ENCODE data around the gene LNX1.
"Not testable (repeated sequence)": the region's sequence is repeated elsewhere in the genome, so short reads cannot be mapped to it uniquely, and the experiment has no call there.

LNX1 gene

DNA sequence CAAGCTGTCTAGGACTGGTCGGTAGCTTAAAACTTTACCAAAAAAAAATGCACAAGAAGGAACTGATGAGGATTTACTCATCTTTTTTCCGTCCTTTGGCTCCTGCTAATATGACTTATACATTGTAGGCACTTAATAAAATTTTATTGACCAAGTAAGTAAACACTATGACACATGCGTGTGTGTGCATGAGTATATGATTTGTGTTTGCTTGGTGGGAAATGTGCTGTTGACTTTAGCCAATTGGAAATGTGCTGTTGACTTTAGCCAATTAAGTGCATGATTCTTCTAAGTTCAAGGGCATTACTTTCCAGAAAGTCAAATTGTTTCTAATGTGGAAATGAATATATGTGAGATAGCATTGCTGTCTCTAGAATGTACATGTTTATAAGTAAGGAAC is 135.5 kb downstream of the LNX1 start:
- DNase-seq = no peak

- no peak for DNase-seq
These were observed 137.9 kb downstream of the LNX1 start for GRCh38 chr4:53453385-53453784.

DNA sequence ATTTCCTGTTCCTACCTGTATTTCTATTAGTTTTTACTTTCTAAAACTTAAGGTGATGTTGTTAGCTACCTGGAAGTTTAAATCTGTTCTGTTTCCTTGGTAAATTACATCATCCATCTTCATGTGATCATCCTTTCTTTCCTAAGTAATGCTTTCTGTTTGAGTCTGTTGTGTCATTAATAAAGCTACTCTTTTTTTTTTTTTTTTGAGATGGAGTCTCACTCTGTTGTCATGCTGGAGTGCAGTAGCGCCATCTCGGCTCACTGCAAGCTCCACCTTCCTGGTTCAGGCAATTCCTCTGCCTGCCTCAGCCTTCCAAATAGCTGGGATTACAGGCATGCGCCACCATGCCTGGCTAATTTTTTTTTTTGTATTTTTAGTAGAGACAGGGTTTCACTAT is 140.5 kb downstream of the LNX1 start:
- DNase-seq = no peak

GRCh38 chr4:53444954-53445353 is 146.3 kb downstream of the LNX1 start:
- DNase-seq = no peak

DNA sequence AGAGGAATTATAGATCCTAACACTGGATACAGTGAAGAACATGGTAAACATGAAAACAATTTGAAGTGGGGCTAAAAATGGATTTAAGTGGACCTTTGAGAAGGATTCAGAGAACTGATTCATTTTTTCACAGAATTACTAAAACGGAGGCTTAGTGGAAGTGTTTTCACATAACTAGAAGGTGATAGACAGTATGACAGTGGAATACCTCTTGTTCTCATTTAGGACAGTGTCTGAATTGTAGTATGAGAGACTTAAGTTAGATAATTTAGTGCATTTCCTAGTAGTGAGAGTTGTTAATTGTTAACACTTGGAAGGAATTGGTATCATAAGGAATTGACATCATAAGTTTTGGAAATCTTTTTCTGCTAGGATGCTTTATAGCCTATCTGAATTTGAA is 149.7 kb downstream of the LNX1 start:
- DNase-seq = no peak

DNA sequence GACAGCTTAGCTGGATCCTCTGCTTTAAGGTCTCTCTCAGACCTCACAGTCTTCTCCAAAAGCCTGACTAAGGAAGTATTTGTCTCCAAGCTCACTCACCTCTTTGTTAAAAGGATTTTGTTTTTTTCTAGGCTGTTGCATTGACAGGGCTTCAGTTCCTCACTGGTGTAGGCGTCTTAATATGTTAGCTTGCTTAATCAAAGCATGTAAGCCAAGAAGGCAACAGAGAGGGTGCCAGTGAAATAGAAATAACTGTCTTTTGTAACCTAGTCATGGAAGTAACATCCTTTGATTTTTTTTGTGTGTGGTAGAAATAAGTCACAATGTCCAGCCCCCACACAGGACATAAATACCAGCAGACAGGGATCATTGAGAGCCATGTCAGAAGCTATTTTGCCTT is 155.0 kb downstream of the LNX1 start:
- no peak for DNase-seq

- no peak for DNase-seq
These were observed 158.5 kb downstream of the LNX1 start for GRCh38 chr4:53432528-53433424.

- DNase-seq = no peak
These were observed 160.2 kb downstream of the LNX1 start for GRCh38 chr4:53431052-53431451.

DNA sequence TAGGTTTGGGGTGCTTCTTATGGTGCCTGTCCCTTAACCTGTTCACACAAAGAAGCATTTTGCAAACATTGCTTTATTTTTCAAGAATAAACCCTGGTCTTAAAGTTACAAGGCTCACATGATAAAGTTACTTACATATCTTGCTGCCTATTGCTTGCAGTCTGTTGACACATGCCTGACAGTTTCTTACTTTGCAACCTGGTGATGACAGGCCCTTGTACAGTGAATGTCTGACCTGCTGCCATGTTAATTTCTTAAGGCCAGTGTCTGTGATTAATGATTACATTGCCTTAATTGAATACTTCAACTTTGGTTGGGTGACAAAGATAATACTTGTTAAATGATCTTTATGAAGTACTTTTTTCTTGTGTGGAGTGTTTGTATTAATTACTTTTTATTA is 163.9 kb downstream of the LNX1 start:
- DNase-seq = no peak

- DNase-seq = no peak
These were observed 167.0 kb downstream of the LNX1 start for GRCh38 chr4:53424280-53424679.

- DNase-seq = no peak
These were observed 168.9 kb downstream of the LNX1 start for GRCh38 chr4:53422367-53422766.

DNA sequence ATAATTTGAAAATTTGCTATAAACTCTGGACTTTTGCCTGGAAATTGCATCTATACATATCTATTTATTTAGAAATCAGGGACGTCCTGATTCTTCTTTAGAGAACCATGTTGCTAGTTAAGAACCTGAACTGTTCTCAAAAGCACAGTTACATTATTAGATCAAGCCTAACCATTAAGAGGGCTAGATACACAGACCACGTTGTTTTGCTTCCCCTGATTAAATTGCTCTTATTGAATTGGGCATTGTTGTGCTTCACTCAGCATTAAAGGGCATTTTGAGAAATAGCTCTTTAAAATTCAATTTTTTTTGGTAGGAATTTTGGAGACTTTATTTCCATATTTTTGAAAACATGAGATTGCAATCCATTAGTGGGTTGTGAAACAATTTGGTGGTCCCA is 169.5 kb downstream of the LNX1 start:
- DNase-seq = no peak

DNA sequence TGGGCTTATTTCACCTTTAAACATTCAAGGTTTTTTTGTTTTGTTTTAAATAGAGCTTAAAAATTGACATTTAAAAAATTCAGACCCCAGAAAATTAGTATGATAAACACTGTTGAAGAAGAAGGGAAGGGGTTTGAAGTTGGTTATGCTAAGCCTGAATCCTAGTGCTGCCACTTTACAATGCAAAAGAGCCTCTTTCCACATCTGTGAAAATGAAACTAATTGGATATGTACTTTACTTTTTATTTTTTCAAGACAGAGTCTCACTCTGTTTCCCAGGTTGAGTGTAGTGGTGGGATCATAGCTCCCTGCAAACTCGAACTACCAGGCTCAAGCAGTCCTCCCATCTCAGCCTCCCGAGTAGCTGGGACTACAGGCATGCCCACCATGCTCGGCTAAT is 172.1 kb downstream of the LNX1 start:
- no peak for DNase-seq

DNA sequence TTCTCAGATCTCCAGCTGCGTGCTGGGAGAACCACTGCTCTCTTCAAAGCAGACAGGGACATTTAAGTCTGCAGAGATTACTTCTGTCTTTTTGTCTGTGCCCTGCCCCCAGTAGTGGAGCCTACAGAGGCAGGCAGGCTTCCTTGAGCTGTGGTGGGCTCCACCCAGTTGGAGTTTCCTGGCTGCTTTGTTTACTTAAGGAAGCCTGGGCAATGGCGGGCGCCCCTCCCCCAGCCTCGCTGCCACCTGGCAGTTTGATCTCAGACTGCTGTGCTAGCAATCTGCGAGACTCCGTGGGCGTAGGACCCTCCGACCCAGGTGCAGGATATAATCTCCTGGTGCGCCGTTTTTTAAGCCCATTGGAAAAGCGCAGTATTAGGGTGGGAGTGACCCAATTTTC is 181.8 kb downstream of the LNX1 start:
- DNase-seq = not testable (repeated sequence)

All from NCI-H1436 treated with DMSO at 0.1 percent for 48 hours (cell line).